ENCODE data around the gene IFI27L2.

The IFI27L2 gene

DNA sequence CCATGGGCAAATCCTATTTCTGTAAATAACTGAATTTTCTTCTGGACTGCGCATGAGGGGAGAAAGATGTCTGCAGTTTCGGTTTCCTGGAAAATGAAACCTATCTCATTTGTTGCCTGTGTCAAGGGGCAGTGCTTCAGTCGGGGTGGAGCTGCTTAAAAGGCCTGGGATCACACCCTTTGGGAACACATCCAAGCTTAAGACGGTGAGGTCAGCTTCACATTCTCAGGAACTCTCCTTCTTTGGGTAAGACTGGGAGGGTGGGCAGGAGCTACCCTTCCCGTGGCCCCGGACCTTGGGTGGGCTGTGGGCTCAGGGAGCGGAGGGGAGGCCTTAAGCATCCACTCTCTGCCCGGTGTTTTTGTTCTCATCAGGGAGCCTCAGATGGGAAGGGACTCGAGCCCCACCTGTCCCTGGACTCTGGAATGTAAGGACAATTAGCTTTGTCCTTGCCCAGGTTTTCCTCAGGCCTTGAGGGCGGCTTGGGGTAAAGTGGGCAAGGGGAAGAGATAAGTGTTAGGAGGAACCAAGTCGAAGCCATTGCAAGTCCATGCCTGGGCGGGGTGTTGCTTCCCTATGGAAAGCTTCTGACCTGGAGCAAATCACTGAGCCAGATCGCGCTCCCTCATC lies 18.7 kb downstream of the IFI27L2 start, which contains the start of gene IFI27:
Gene IFI27 (plus strand): TSS at position 185 of the 630 bp plus-strand sequence.
- Histone ChIP-seq H2AFZ (ENCODE audit: low read length) (no peak within 1 kb of the TSS), H3K4me3 (ENCODE audit: low read depth, low read length, poor library complexity, severe bottlenecking) (no peak within 1 kb of the TSS), H3F3A (ENCODE audit: insufficient read depth, low read length) (no peaks in the 10 kb centered on the region), H3K4me2 (ENCODE audit: low read length) (no peak within 1 kb of the TSS), H3K9ac (ENCODE audit: low read length) (no peak within 1 kb of the TSS), H3K4me1 (ENCODE audit: insufficient read depth, low read length, severe bottlenecking) (no peaks in the 10 kb centered on the region), H4K20me1 (ENCODE audit: insufficient read depth, low read length) (no peaks in the 10 kb centered on the region), H3K27me3 (ENCODE audit: insufficient read depth, low read length) (no peaks in the 10 kb centered on the region), H3K36me3 (ENCODE audit: insufficient read depth, low read length) (no peaks in the 10 kb centered on the region), H3K27ac (ENCODE audit: low read depth, low read length, poor library complexity, severe bottlenecking) (no peak within 1 kb of the TSS), H3K9me2 (ENCODE audit: low read depth, low read length) (no peaks in the 10 kb centered on the region), H3K79me2 (ENCODE audit: insufficient read depth, low read length) (no peaks in the 10 kb centered on the region), H3K9me3 (ENCODE audit: low read length) (no peaks in the 10 kb centered on the region)
- TF ChIP-seq EZH2 (IDR thresholded peaks at IDR 0.05; ENCODE audit: borderline replicate concordance, low read length): no peak
- TF ChIP-seq, protein P1, sequence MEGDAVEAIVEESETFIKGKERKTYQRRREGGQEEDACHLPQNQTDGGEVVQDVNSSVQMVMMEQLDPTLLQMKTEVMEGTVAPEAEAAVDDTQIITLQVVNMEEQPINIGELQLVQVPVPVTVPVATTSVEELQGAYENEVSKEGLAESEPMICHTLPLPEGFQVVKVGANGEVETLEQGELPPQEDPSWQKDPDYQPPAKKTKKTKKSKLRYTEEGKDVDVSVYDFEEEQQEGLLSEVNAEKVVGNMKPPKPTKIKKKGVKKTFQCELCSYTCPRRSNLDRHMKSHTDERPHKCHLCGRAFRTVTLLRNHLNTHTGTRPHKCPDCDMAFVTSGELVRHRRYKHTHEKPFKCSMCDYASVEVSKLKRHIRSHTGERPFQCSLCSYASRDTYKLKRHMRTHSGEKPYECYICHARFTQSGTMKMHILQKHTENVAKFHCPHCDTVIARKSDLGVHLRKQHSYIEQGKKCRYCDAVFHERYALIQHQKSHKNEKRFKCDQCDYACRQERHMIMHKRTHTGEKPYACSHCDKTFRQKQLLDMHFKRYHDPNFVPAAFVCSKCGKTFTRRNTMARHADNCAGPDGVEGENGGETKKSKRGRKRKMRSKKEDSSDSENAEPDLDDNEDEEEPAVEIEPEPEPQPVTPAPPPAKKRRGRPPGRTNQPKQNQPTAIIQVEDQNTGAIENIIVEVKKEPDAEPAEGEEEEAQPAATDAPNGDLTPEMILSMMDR (IDR thresholded peaks at IDR 0.05; ENCODE audit: low read length): no peak

DNA sequence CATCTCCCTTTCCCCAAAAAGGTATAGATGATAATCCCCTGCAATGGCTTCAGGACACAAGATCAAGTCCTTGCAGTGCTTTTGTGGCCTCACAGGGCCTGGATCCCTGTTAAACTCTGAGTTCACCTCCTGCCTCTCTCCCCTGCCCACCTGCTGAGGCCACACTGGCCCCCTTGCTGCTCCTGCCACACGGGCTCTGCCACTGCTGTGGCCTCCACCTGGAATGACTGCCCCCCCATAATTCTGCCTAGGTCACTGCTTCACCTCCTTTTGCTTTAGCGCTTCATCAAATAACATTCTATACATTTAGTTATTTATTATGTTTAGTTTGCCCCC lies 19.5 kb downstream of the IFI27L2 start:
- H3F3A ChIP-seq (ENCODE audit: insufficient read depth, low read length): no peaks in the 10 kb centered on the region
- no peak overlapping the region for H3K4me2 ChIP-seq (ENCODE audit: low read length)
- no peaks in the 10 kb centered on the region for H3K27me3 ChIP-seq (ENCODE audit: insufficient read depth, low read length)
- no peak overlapping the region for H3K27ac ChIP-seq (ENCODE audit: low read depth, low read length, poor library complexity, severe bottlenecking)
- no peaks in the 10 kb centered on the region for H3K4me1 ChIP-seq (ENCODE audit: insufficient read depth, low read length, severe bottlenecking)
- no peaks in the 10 kb centered on the region for H4K20me1 ChIP-seq (ENCODE audit: insufficient read depth, low read length)
- H3K9me3 ChIP-seq (ENCODE audit: low read length): no peaks in the 10 kb centered on the region
- no peaks in the 10 kb centered on the region for H3K36me3 ChIP-seq (ENCODE audit: insufficient read depth, low read length)
- H3K79me2 ChIP-seq (ENCODE audit: insufficient read depth, low read length): no peaks in the 10 kb centered on the region
- H3K9ac ChIP-seq (ENCODE audit: low read length): no peak overlapping the region
- no peak for TF ChIP-seq EZH2 (IDR thresholded peaks at IDR 0.05; ENCODE audit: borderline replicate concordance, low read length)
- TF ChIP-seq, protein P1 (IDR thresholded peaks at IDR 0.05; ENCODE audit: low read length): no peak
- H3K4me3 ChIP-seq (ENCODE audit: low read depth, low read length, poor library complexity, severe bottlenecking): no peak overlapping the region
- no peaks in the 10 kb centered on the region for H3K9me2 ChIP-seq (ENCODE audit: low read depth, low read length)
- no peak overlapping the region for H2AFZ ChIP-seq (ENCODE audit: low read length)

DNA sequence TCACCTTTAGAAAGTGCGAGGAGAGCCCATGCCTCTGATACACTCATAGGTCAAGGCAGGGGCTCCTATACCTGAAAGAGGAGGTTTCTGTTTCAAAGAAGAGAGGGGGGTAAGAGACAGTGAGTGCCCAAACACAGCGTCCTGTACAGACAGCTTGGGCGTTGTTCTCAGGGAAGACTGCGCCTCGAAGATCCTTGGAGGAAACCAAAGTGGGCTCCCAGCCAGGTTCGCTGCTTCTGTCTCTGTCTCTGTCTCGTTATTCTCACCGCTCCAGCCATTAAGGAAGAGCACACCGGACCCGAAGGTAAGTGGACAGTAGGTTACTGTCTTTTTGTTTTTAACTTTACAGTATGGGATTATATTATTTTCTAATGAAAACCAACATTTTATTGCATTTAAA lies 24.7 kb downstream of the IFI27L2 start:
- Histone ChIP-seq H2AFZ (ENCODE audit: low read length) (no peak overlapping the region), H3K9me2 (ENCODE audit: low read depth, low read length) (no peaks in the 10 kb centered on the region), H3K27me3 (ENCODE audit: insufficient read depth, low read length) (no peaks in the 10 kb centered on the region), H3K36me3 (ENCODE audit: insufficient read depth, low read length) (no peaks in the 10 kb centered on the region), H3K27ac (ENCODE audit: low read depth, low read length, poor library complexity, severe bottlenecking) (no peak overlapping the region), H3F3A (ENCODE audit: insufficient read depth, low read length) (no peaks in the 10 kb centered on the region), H3K79me2 (ENCODE audit: insufficient read depth, low read length) (no peaks in the 10 kb centered on the region), H3K4me1 (ENCODE audit: insufficient read depth, low read length, severe bottlenecking) (no peaks in the 10 kb centered on the region), H3K9ac (ENCODE audit: low read length) (no peak overlapping the region), H3K9me3 (ENCODE audit: low read length) (no peaks in the 10 kb centered on the region), H3K4me2 (ENCODE audit: low read length) (no peak overlapping the region), H3K4me3 (ENCODE audit: low read depth, low read length, poor library complexity, severe bottlenecking) (no peak overlapping the region), H4K20me1 (ENCODE audit: insufficient read depth, low read length) (no peaks in the 10 kb centered on the region)
- TF ChIP-seq EZH2 (IDR thresholded peaks at IDR 0.05; ENCODE audit: borderline replicate concordance, low read length): no peak
- TF ChIP-seq, protein P1 (IDR thresholded peaks at IDR 0.05; ENCODE audit: low read length): no peak

All from OCI-LY1 (cell line).